Left ventricle myocardium inferior (tissue), 1 donor: ENCODE measurements around the gene RPL15. TPM values are rescaled to one million over a fixed set of nuclear protein-coding genes. Genes with fewer than 3 reads are reported as not detected.

ENCODE experiments used
- DNase-seq: peaks from one replicate; pipeline ENCODE4 v3.0.0-alpha.2; 2020
- H3K27ac ChIP-seq: fragments of 200-600 bp; replicated peaks from 2 replicates; pipeline ENCODE4 v1.8.0; 2021
- H3K27me3 ChIP-seq: fragments of 200-600 bp; 2 replicates; pipeline ENCODE4 v1.8.0; 2021; ENCODE audit warnings: low read depth
- H3K36me3 ChIP-seq: fragments of 200-600 bp; 2 replicates; pipeline ENCODE4 v1.8.0; 2021
- H3K4me1 ChIP-seq: fragments of 200-600 bp; 2 replicates; pipeline ENCODE4 v1.8.0; 2021
- H3K4me3 ChIP-seq: fragments of 200-600 bp; 2 replicates; pipeline ENCODE4 v1.8.0; 2021; ENCODE audit warnings: mild to moderate bottlenecking, moderate library complexity
- H3K9me3 ChIP-seq: fragments of 200-600 bp; replicated peaks from 2 replicates; pipeline ENCODE4 v1.8.0; 2021
- CTCF ChIP-seq: fragments of 200-600 bp; IDR thresholded peaks from 2 replicates; pipeline ENCODE4 v1.8.0; 2021; ENCODE audit warnings: antibody characterized with exemption, mild to moderate bottlenecking, borderline replicate concordance
- intact Hi-C: fragments of 100-400 bp; cut with micrococcal nuclease; formaldehyde crosslinking; loops from one replicate; pipeline ENCODE4 v1.11.0; 2022
- total RNA-seq: library from RNA; stranded (reverse); fragmentation: NEBNext Ultra II Directional; extraction: Animal tissue kit (Norgen Biotek cat#: 25700); gene quantifications from one replicate; pipeline ENCODE4 v1.2.1, GENCODE V29; 2021
- donor health status: DM: no; HTN: yes; CAD: no; lungs with severe emphysema.

Gene RPL15
- total RNA-seq, 1 donor from 2014 or later = 915 TPM

GRCh38 chr3:23923786-23924185 is 6.9 kb downstream of the RPL15 start:
- intact Hi-C loops = no loop called here
- no peaks in the 10 kb centered on the region for H3K27me3 ChIP-seq
- H3K4me1 ChIP-seq = peaks cover 18% of the 10 kb centered on the region
- H3K27ac ChIP-seq = no peak overlapping the region
- peaks cover 37% of the 10 kb centered on the region for H3K36me3 ChIP-seq
- no peak for TF ChIP-seq CTCF
- H3K4me3 ChIP-seq = no peak overlapping the region
- no peak for DNase-seq
- H3K9me3 ChIP-seq = no peaks in the 10 kb centered on the region

DNA sequence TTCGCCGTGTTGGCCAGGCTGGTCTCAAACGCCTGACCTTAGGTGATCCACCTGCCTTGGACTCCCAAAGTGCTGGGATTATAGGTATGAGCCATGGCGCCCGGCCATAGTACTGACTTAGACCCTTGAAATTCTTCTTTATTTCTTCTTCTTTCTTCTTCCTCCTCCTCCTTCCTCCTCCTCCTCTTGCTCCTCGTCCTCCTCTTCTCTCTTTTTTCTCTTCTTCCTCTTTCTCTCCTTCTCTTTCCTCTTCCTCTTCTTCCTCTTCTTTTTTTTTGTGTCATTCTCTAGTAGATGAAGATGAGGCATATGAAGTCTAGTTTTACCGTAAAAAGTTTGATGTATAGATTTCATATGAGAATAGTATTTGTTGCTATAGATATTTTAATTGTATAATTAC is 9.3 kb downstream of the RPL15 start:
- no peak for TF ChIP-seq CTCF
- no peak for DNase-seq
- H3K9me3 ChIP-seq = no peaks in the 10 kb centered on the region
- H3K27me3 ChIP-seq = no peaks in the 10 kb centered on the region
- peaks cover 15% of the 10 kb centered on the region for H3K36me3 ChIP-seq
- intact Hi-C loops = no loop called here
- no peak overlapping the region for H3K27ac ChIP-seq
- no peaks in the 10 kb centered on the region for H3K4me1 ChIP-seq
- no peak overlapping the region for H3K4me3 ChIP-seq

- Histone ChIP-seq H3K4me3 (no peak overlapping the region), H3K4me1 (no peaks in the 10 kb centered on the region), H3K27me3 (no peaks in the 10 kb centered on the region), H3K27ac (no peak overlapping the region), H3K9me3 (no peaks in the 10 kb centered on the region), H3K36me3 (peaks cover 12% of the 10 kb centered on the region)
- intact Hi-C loops = no loop called here
- peak; percentile 22 for TF ChIP-seq CTCF
- DNase-seq = no peak
Observed at GRCh38 chr3:23926736-23927135, 9.8 kb downstream of the RPL15 start.

GRCh38 chr3:23928524-23928923 is 11.6 kb downstream of the RPL15 start:
- no peaks in the 10 kb centered on the region for H3K27me3 ChIP-seq
- DNase-seq = no peak
- no peak overlapping the region for H3K4me3 ChIP-seq
- H3K4me1 ChIP-seq = no peaks in the 10 kb centered on the region
- H3K9me3 ChIP-seq = no peaks in the 10 kb centered on the region
- no peak overlapping the region for H3K27ac ChIP-seq
- intact Hi-C loops = no loop called here
- no peak for TF ChIP-seq CTCF
- H3K36me3 ChIP-seq = no peaks in the 10 kb centered on the region

GRCh38 chr3:23931597-23931996 is 14.7 kb downstream of the RPL15 start:
- DNase-seq = no peak
- TF ChIP-seq CTCF = no peak
- H3K4me3 ChIP-seq = no peak overlapping the region
- H3K9me3 ChIP-seq = no peaks in the 10 kb centered on the region
- H3K36me3 ChIP-seq = no peaks in the 10 kb centered on the region
- intact Hi-C loops = no loop called here
- no peaks in the 10 kb centered on the region for H3K4me1 ChIP-seq
- H3K27ac ChIP-seq = no peak overlapping the region
- no peaks in the 10 kb centered on the region for H3K27me3 ChIP-seq

GRCh38 chr3:23932571-23932970 is 15.6 kb downstream of the RPL15 start:
- no peak for TF ChIP-seq CTCF
- no peak for DNase-seq
- Histone ChIP-seq H3K4me3 (no peak overlapping the region), H3K27ac (no peak overlapping the region), H3K27me3 (no peaks in the 10 kb centered on the region), H3K4me1 (no peaks in the 10 kb centered on the region), H3K9me3 (no peaks in the 10 kb centered on the region), H3K36me3 (no peaks in the 10 kb centered on the region)
- intact Hi-C loops = no loop called here
